Measurements from ENCODE around the gene LRMDA. TPM values are rescaled to one million over a fixed set of nuclear protein-coding genes. Genes with fewer than 3 reads are reported as not detected.

Gene LRMDA
- total and polyA plus RNA-seq, 2 of the 8 experiments (the other 6 are each of a cell fraction or from before 2014, with no cell fraction given) = 0.86 to 2.8 TPM

DNA sequence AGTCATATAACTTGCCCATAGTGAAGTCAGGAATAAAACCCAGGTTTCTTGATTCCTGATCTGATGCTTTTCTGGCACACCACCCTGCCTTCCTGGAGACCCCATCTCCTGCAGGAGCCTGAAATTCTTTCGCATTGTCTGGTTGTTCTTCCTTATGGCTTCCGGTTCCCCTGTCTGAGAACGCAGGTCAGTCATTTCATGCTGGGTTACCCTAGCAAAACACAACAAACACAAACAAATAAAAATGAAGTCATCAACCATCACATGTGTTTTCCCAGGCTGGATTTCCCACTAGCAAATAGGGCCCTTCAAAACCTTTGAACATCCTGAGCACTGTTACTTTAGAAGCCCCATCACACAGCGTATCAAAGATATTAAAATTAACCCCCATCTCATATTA lies 569.6 kb downstream of the LRMDA start (continued):
- TF ChIP-seq CTBP2 (IDR thresholded peaks at IDR 0.05; ENCODE audit: borderline replicate concordance, insufficient read depth, insufficient read length, low read length) = no peak
- no peak for TF ChIP-seq YY1 (IDR thresholded peaks at IDR 0.05; ENCODE audit: low read depth, low read length)
- no peak for TF ChIP-seq TEAD4 (IDR thresholded peaks at IDR 0.05; ENCODE audit: low read depth, low read length)
- TF ChIP-seq RBBP5 (IDR thresholded peaks at IDR 0.05; ENCODE audit: borderline replicate concordance, low read depth, low read length) = no peak
- TF ChIP-seq TCF12 (IDR thresholded peaks at IDR 0.05; ENCODE audit: low read depth, low read length) = no peak
- no peak for TF ChIP-seq HDAC2 (IDR thresholded peaks at IDR 0.05; ENCODE audit: borderline replicate concordance in 1 of 2, low read depth in 2 of 2, low read length in 2 of 2)
- TF ChIP-seq SP2 (IDR thresholded peaks at IDR 0.05; ENCODE audit: low read length) = no peak
